ENCODE data around the gene AP1G1. TPM values are rescaled to one million over a fixed set of nuclear protein-coding genes. Genes with fewer than 3 reads are reported as not detected.

The AP1G1 gene
- total RNA-seq, 1 donor from 2014 or later = 116 TPM

DNA sequence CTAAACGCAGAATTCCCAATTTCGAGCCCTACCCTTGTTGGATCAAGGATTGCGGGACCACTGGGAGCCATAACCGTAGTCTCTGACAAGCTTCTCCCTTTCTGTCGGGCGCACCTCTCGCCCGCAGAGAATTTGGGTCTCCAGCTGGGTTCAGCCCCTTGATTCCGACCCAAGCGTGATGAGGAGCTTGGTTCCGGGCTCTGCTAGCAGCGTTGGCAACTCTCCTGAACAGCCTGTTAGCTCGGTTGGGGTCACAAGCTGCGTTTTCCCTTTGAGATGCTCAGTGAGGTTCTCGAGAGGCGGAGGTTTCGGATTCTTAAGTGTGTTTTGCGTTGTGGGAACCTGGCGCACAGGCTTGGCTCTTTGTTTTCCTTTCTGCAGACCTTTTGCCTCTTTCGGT lies 37.8 kb upstream of the AP1G1 start:
- H3K9me3 ChIP-seq = no peaks in the 10 kb centered on the region
- intact Hi-C loops (cut with DNase I) = no loop called here
- DNase-seq (ENCODE audit: extremely low spot score in 2 of 2) = no peak
- H3K27ac ChIP-seq = peak overlapping the region; percentile 78
- H3K4me1 ChIP-seq = peaks cover 10% of the 10 kb centered on the region
- H3K4me3 ChIP-seq = peak overlapping the region; percentile 62 to 94
- peaks cover 0 to 26% of the 10 kb centered on the region in 2 donors for H3K36me3 ChIP-seq
- TF ChIP-seq POLR2AphosphoS5 (IDR thresholded peaks at IDR 0.05; ENCODE audit: insufficient read depth in 1 of 2, low read depth in 1 of 2) = no peak
- TF ChIP-seq, protein P1, sequence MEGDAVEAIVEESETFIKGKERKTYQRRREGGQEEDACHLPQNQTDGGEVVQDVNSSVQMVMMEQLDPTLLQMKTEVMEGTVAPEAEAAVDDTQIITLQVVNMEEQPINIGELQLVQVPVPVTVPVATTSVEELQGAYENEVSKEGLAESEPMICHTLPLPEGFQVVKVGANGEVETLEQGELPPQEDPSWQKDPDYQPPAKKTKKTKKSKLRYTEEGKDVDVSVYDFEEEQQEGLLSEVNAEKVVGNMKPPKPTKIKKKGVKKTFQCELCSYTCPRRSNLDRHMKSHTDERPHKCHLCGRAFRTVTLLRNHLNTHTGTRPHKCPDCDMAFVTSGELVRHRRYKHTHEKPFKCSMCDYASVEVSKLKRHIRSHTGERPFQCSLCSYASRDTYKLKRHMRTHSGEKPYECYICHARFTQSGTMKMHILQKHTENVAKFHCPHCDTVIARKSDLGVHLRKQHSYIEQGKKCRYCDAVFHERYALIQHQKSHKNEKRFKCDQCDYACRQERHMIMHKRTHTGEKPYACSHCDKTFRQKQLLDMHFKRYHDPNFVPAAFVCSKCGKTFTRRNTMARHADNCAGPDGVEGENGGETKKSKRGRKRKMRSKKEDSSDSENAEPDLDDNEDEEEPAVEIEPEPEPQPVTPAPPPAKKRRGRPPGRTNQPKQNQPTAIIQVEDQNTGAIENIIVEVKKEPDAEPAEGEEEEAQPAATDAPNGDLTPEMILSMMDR (IDR thresholded peaks at IDR 0.05) = no peak
- H3K27me3 ChIP-seq = no peaks in the 10 kb centered on the region

DNA sequence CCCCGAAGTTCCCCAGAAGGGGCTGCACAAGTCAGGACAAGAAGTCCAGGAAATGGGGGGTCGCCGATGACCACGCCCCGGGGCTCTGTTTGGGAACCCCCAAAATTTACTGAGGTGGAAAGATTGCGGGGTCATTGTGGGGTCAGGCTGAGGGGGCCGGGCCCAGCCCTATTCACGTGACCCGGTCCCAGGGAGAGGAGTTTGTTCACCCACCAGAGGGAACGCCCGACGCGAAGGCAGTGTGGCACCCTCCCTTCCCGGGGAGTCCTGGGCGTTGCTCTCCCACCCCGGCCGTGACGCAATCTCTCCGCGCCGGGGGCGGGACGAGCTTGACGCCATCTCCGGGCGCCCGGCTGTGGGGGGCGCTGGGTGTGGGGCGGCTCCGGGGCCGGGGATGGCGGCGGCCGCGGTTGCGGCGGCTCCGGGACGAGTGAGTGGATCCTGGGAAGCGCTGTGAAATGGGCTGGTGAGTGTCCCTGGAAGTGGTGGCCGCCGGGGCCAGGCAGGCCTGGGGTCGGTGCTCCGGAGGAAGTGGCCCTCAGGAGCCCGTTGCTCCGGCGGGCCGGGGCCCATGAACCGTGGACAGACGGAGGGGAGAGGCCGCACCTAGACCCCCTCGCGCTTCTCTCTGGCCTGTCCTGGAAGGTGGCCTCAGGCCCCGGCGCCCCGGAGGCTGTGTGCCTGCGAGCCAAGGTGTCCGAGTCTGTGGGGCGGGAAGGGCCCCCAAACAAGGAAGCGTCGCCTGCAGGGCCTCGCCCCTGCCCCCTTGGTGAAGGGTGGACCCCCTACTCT lies 37.2 kb upstream of the AP1G1 start, which contains the start of gene ATXN1L:
TSS of gene ATXN1L (plus strand) at position 338 of the 792 bp plus-strand sequence. CDS start 3,765 bp downstream, outside the sequence.
- peak within 1 kb of the TSS; percentile 78 for H3K27ac ChIP-seq
- intact Hi-C loops (cut with DNase I) = no loop called here

DNA sequence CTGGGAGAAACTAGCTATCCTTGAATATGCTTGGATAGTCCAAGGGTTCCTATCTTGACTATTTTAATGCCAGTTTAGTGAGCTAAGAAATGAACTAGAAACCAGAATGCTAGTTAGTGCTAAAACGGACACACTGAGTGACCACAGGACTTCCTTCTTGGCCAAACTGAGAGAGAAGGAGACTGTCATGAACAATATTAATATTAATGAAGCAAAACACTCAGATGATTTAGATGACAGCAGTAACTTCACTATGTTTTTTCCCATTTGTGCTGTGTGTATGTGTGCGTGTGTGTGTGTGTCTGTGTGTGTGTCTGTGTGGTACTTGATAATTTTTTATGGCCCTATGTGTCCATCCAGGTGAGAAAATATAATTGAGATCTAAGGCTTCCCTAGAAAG lies 34.9 kb upstream of the AP1G1 start:
- TF ChIP-seq POLR2AphosphoS5 (IDR thresholded peaks at IDR 0.05; ENCODE audit: insufficient read depth in 1 of 2, low read depth in 1 of 2) (no peak), POLR2A (IDR thresholded peaks at IDR 0.05) (no peak)
- TF ChIP-seq, protein P1 (IDR thresholded peaks at IDR 0.05) = no peak
- Histone ChIP-seq H3K36me3 (peaks cover 0 to 1% of the 10 kb centered on the region in 2 donors), H3K4me3 (no peak overlapping the region), H3K27ac (no peak overlapping the region), H3K27me3 (no peaks in the 10 kb centered on the region), H3K4me1 (peaks cover 10% of the 10 kb centered on the region), H3K9me3 (no peaks in the 10 kb centered on the region)
- intact Hi-C loops (cut with DNase I) = no loop called here
- DNase-seq (ENCODE audit: extremely low spot score in 2 of 2) = no peak

More for the DNA sequence above, 37.2 kb upstream of the AP1G1 start, which contains the start of gene ATXN1L:
- Histone ChIP-seq H3K9me3 (no peaks in the 10 kb centered on the region), H3K27me3 (no peaks in the 10 kb centered on the region), H3K4me1 (peaks cover 10% of the 10 kb centered on the region), H3K36me3 (peaks cover 0 to 21% of the 10 kb centered on the region in 2 donors), H3K4me3 (peak within 1 kb of the TSS; percentile 62 to 94)
- DNase-seq (ENCODE audit: extremely low spot score in 2 of 2) = peak in 1 of 2 donors; percentile 93
- TF ChIP-seq POLR2A (IDR thresholded peaks at IDR 0.05) (peak in 1 of 2 donors; percentile 71), POLR2AphosphoS5 (IDR thresholded peaks at IDR 0.05; ENCODE audit: insufficient read depth in 1 of 2, low read depth in 1 of 2) (peak; percentile 72 to 95)
- TF ChIP-seq, protein P1 (IDR thresholded peaks at IDR 0.05) = no peak

DNA sequence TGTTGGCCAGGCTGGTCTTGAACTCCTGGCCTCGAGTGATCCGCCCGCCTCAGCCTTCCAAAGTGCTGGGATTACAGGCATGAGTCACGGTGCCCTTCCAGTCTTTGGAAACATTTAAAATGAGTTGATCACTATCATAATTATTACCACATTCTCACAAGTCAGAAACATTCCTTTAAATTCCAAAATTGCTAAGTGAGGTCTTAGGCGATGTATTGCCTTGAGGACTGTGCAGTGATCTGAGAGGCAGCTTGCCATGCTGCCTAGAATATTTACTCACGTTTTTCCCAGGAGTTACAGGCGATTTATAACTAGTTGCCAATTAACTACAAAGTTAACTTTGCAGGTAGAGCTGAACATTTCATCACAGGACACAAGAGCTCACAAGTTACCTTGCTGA lies 31.4 kb upstream of the AP1G1 start:
- H3K27ac ChIP-seq = no peak overlapping the region
- no peaks in the 10 kb centered on the region for H3K9me3 ChIP-seq
- no peaks in the 10 kb centered on the region for H3K36me3 ChIP-seq
- intact Hi-C loops (cut with DNase I) = no loop called here
- no peak for DNase-seq (ENCODE audit: extremely low spot score in 2 of 2)
- no peaks in the 10 kb centered on the region for H3K27me3 ChIP-seq
- TF ChIP-seq, protein P1 (IDR thresholded peaks at IDR 0.05) = no peak
- TF ChIP-seq POLR2A (IDR thresholded peaks at IDR 0.05) = no peak
- TF ChIP-seq POLR2AphosphoS5 (IDR thresholded peaks at IDR 0.05; ENCODE audit: insufficient read depth in 1 of 2, low read depth in 1 of 2) = no peak
- H3K4me1 ChIP-seq = no peaks in the 10 kb centered on the region
- no peak overlapping the region for H3K4me3 ChIP-seq

DNA sequence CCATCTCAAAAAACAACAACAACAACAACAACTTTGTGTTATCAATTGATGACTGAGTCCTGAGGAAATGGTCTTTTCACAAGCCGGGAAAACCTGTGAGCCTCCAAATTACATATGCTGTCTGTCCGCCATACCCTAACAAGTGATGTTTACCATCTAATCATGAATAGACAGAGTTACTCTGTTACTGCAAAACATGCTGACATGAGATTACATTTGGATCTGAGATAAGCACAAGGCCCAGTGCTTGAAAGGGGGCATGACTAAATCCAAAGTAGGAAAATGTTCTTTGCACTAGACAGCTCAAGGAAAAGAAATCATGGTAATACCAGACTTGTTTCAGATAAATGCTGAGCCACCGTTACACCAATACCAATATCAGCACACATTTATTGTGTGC lies 28.5 kb upstream of the AP1G1 start:
- TF ChIP-seq, protein P1 (IDR thresholded peaks at IDR 0.05) = no peak
- no peak for TF ChIP-seq POLR2AphosphoS5 (IDR thresholded peaks at IDR 0.05; ENCODE audit: insufficient read depth in 1 of 2, low read depth in 1 of 2)
- TF ChIP-seq POLR2A (IDR thresholded peaks at IDR 0.05) = no peak
- H3K4me1 ChIP-seq = no peaks in the 10 kb centered on the region
- H3K9me3 ChIP-seq = no peaks in the 10 kb centered on the region
- intact Hi-C loops (cut with DNase I) = no loop called here
- H3K36me3 ChIP-seq = no peaks in the 10 kb centered on the region
- H3K4me3 ChIP-seq = no peak overlapping the region
- no peaks in the 10 kb centered on the region for H3K27me3 ChIP-seq
- no peak for DNase-seq (ENCODE audit: extremely low spot score in 2 of 2)
- H3K27ac ChIP-seq = no peak overlapping the region
